Immature natural killer cell (primary cell): ENCODE data around the gene CRIP1. TPM values are rescaled to one million over a fixed set of nuclear protein-coding genes. Genes with fewer than 3 reads are reported as not detected.
A peak's percentile ranks its signal among the peaks of the same experiment; 100 is the strongest.

Experiments used
- DNase-seq, 3 donors: peaks; one replicate each; pipeline ENCODE4 v3.0.0; 2022; ENCODE audit warnings: mixed read lengths in 1 of 3
- H3K27ac Mint-ChIP-seq, 6 donors: one replicate each; pipeline ENCODE4 v1.8.0; 2020; ENCODE audit warnings: mixed read lengths in 6 of 6, mild to moderate bottlenecking in 5 of 6, inconsistent platforms in 4 of 6, moderate library complexity in 3 of 6
- H3K27me3 Mint-ChIP-seq, 3 donors: one replicate each; pipeline ENCODE4 v1.8.0; 2020 to 2021; ENCODE audit warnings: low read depth in 3 of 3, mild to moderate bottlenecking in 3 of 3, mixed read lengths in 3 of 3, moderate library complexity in 3 of 3, inconsistent platforms in 1 of 3
- H3K36me3 Mint-ChIP-seq, 3 donors: one replicate each; pipeline ENCODE4 v1.8.0; 2020; ENCODE audit warnings: mixed read lengths in 3 of 3, inconsistent platforms in 2 of 3, mild to moderate bottlenecking in 2 of 3
- H3K4me1 Mint-ChIP-seq, 2 donors: one replicate each; pipeline ENCODE4 v1.8.0; 2020; ENCODE audit warnings: inconsistent platforms in 2 of 2, mild to moderate bottlenecking in 2 of 2, mixed read lengths in 2 of 2, moderate library complexity in 1 of 2
- H3K4me3 Mint-ChIP-seq, 5 donors: one replicate each; pipeline ENCODE4 v1.8.0; 2020; ENCODE audit warnings: mild to moderate bottlenecking in 5 of 5, mixed read lengths in 5 of 5, inconsistent platforms in 3 of 5, moderate library complexity in 3 of 5
- H3K9me3 Mint-ChIP-seq, 6 donors: one replicate each; pipeline ENCODE4 v1.8.0; 2020; ENCODE audit warnings: mild to moderate bottlenecking in 6 of 6, mixed read lengths in 6 of 6, inconsistent platforms in 4 of 6, moderate library complexity in 3 of 6
- polyA plus RNA-seq, 3 donors: library from polyadenylated mRNA; unstranded; fragments of 300-500 nt; fragmentation: Illumina TruSeq; gene quantifications; one replicate each; pipeline ENCODE4 v1.2.3, GENCODE V29; 2021

Gene CRIP1
- 1,000 to 10,000 TPM in 1 of 3 donors, 100 to 1,000 TPM in 2; 921 to 1,915 (median 940) TPM for polyA plus RNA-seq

- Mint-ChIP-seq H3K27ac (peak within 1 kb of the TSS; percentile 85 to 96 (median 94)), H3K9me3 (no peaks in the 10 kb centered on the region), H3K4me1 (peaks cover 38 to 58% of the 10 kb centered on the region in 2 donors), H3K36me3 (no peaks in the 10 kb centered on the region), H3K4me3 (peak within 1 kb of the TSS; percentile 87 to 91 (median 87)), H3K27me3 (peaks cover 30 to 54% (median 49%) of the 10 kb centered on the region in 3 donors)
- peak in 2 of 3 donors; percentile 34 to 43 for DNase-seq
Measured at GRCh38 chr14:105486163-105486973, at the start of gene CRIP1. CRIP1 (plus strand) TSS chr14:105486886; CDS start chr14:105487260, 374 bp downstream.

- Mint-ChIP-seq H3K27ac (peak overlapping the region in 1 of 6 donors; percentile 7), H3K9me3 (no peaks in the 10 kb centered on the region), H3K36me3 (peaks cover 0 to 4% (median 4%) of the 10 kb centered on the region in 3 donors), H3K4me1 (peaks cover 6 to 21% of the 10 kb centered on the region in 2 donors), H3K4me3 (no peak overlapping the region), H3K27me3 (peaks cover 0 to 2% (median 0%) of the 10 kb centered on the region in 3 donors)
- no peak for DNase-seq
Measured at GRCh38 chr14:105436891-105437722, 49.6 kb upstream of the CRIP1 start.

DNA sequence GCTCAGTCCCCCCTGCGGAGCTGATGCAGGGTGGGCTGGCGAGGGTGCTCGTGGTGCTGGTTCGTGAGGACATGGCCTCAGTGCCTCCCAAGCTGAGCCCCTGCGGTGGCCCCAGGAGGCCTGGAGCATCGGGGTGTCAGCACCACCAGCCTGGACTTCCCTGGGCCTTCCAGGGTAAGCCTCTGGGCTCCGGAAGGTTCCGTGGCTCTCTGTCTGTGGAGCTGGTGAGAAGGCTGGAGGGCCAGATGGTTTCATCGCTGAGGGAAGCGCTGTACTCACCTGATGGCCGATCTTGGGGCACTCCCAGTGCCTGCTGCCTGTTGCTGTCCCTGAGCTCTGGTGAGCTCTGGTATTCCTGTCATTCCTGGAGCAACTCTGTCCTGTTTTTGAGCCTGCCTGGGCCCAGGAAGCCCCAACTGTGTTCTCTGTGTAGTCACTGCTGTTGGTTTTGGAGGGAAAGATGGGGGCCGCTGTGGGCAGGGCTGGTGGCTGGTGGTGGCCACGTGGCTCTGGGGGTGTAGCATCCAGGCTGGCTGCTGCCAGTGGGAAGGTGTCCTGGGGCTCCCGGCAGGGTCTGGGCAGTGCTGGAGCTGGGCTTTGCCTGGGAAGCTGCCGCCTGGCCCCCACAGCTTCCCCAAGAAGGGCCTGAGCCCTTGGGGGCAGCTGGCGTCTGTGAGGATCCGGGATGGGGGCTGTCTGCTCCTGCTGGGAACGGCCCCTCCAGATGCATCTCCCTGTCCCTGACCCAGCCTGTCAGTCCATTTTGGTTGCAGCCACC, 48.8 kb upstream of the CRIP1 start:
- Mint-ChIP-seq H3K27ac (no peak overlapping the region), H3K9me3 (no peaks in the 10 kb centered on the region), H3K36me3 (peaks cover 0 to 4% (median 4%) of the 10 kb centered on the region in 3 donors), H3K4me1 (peaks cover 6 to 22% of the 10 kb centered on the region in 2 donors), H3K27me3 (peaks cover 0 to 2% (median 0%) of the 10 kb centered on the region in 3 donors), H3K4me3 (no peak overlapping the region)
- no peak for DNase-seq

DNA sequence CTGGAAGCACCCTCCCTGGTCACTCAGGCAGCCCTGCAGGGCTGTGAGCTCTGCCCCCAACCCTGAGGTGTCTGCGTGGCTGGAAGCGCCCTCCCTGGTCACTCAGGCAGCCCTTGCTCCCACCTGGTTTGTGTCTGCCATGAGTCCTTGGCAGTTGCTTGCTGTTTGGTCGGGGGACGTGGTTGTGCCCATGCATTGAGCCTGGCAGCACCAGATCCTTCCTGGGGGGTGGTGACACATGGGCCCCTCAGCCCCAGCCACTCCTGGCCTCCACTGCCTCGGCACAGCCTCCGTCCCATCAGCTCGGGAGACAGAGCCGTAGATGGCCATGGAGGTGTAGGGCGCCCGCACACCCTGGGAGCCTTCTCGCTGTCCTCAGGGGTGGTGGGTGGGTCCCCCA, 47.5 kb upstream of the CRIP1 start:
- Mint-ChIP-seq H3K36me3 (peaks cover 0 to 4% (median 4%) of the 10 kb centered on the region in 3 donors), H3K27me3 (peaks cover 0 to 2% (median 0%) of the 10 kb centered on the region in 3 donors), H3K27ac (no peak overlapping the region), H3K9me3 (no peaks in the 10 kb centered on the region), H3K4me1 (peaks cover 6 to 22% of the 10 kb centered on the region in 2 donors), H3K4me3 (no peak overlapping the region)
- no peak for DNase-seq

GRCh38 chr14:105439710-105440553, 46.8 kb upstream of the CRIP1 start:
- H3K4me3 Mint-ChIP-seq: no peak overlapping the region
- no peak for DNase-seq
- H3K4me1 Mint-ChIP-seq: peaks cover 3 to 19% of the 10 kb centered on the region in 2 donors

GRCh38 chr14:105440554-105440900, 46.2 kb upstream of the CRIP1 start:
- no peak overlapping the region for H3K4me3 Mint-ChIP-seq
- H3K36me3 Mint-ChIP-seq: peaks cover 0 to 4% (median 4%) of the 10 kb centered on the region in 3 donors
- peaks cover under 1 to 13% of the 10 kb centered on the region in 2 donors for H3K4me1 Mint-ChIP-seq
- no peak for DNase-seq
- no peaks in the 10 kb centered on the region for H3K9me3 Mint-ChIP-seq
- no peaks in the 10 kb centered on the region for H3K27me3 Mint-ChIP-seq
- peak overlapping the region in 1 of 6 donors; percentile 61 for H3K27ac Mint-ChIP-seq

More at GRCh38 chr14:105439710-105440553, 46.8 kb upstream of the CRIP1 start:
- Mint-ChIP-seq H3K27me3 (peaks cover 0 to under 1% (median 0%) of the 10 kb centered on the region in 3 donors), H3K9me3 (no peaks in the 10 kb centered on the region), H3K36me3 (peaks cover 0 to 4% (median 4%) of the 10 kb centered on the region in 3 donors), H3K27ac (no peak overlapping the region)

DNA sequence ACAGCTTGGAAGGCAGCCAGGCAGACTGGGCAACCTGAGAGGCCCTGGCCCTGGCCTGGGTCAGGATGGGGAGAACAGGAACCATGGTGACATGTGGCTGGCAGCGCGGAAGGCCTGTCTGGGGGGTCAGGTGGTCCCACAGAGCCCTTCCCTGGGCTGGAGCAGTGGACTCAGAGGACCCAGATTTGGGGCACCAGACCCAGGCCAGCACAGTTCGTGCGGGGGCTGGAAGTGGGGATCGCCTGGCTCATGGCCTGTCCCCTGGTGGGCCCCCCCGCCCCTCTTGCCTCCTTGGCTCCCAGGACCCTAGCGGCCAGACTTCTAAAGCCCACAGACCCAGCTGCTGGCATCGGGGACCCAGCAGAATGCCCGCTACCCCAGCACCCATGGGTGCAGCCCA, 45.7 kb upstream of the CRIP1 start:
- Mint-ChIP-seq H3K4me1 (peaks cover 0 to 10% of the 10 kb centered on the region in 2 donors), H3K27ac (no peak overlapping the region), H3K9me3 (no peaks in the 10 kb centered on the region), H3K36me3 (peaks cover 0 to 4% (median 4%) of the 10 kb centered on the region in 3 donors), H3K27me3 (no peaks in the 10 kb centered on the region), H3K4me3 (no peak overlapping the region)
- DNase-seq: no peak

GRCh38 chr14:105442125-105442524, 44.6 kb upstream of the CRIP1 start:
- H3K27ac Mint-ChIP-seq: no peak overlapping the region
- DNase-seq: no peak
- H3K36me3 Mint-ChIP-seq: peaks cover 0 to 4% (median 4%) of the 10 kb centered on the region in 3 donors
- no peaks in the 10 kb centered on the region for H3K9me3 Mint-ChIP-seq
- peaks cover 0 to 4% of the 10 kb centered on the region in 2 donors for H3K4me1 Mint-ChIP-seq
- H3K4me3 Mint-ChIP-seq: no peak overlapping the region
- peaks cover 0 to 2% (median 0%) of the 10 kb centered on the region in 3 donors for H3K27me3 Mint-ChIP-seq

GRCh38 chr14:105442834-105443233, 43.9 kb upstream of the CRIP1 start:
- Mint-ChIP-seq H3K4me3 (no peak overlapping the region), H3K4me1 (peaks cover 0 to 4% of the 10 kb centered on the region in 2 donors), H3K27me3 (peaks cover 0 to 2% (median 0%) of the 10 kb centered on the region in 3 donors), H3K36me3 (peaks cover 0 to 4% (median 4%) of the 10 kb centered on the region in 3 donors), H3K9me3 (no peaks in the 10 kb centered on the region), H3K27ac (no peak overlapping the region)
- DNase-seq: no peak

DNA sequence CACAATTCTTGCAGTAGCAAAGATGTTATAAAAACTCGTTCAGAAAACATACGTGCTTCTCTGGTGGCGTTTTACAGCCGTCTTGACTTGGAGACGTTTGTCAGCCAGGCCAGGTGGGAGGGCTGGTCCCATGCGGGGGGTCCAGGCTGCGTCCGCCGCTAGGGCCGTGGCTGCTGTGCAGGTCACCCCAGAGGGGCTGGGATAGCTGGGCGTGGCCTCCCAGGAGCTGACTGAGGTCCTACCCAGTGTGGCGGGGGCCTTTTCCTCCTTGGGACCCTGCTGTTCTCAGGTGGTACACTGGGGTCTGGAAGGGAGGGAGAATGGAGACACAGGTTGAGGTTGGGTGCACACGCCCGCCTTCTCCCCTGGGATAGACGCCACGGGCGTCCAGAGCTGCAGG, 41.8 kb upstream of the CRIP1 start:
- Mint-ChIP-seq H3K27ac (no peak overlapping the region), H3K4me3 (no peak overlapping the region), H3K27me3 (peaks cover 0 to 2% (median 0%) of the 10 kb centered on the region in 3 donors), H3K4me1 (peaks cover 0 to 4% of the 10 kb centered on the region in 2 donors), H3K36me3 (peaks cover 0 to 4% (median 4%) of the 10 kb centered on the region in 3 donors), H3K9me3 (no peaks in the 10 kb centered on the region)
- no peak for DNase-seq

DNA sequence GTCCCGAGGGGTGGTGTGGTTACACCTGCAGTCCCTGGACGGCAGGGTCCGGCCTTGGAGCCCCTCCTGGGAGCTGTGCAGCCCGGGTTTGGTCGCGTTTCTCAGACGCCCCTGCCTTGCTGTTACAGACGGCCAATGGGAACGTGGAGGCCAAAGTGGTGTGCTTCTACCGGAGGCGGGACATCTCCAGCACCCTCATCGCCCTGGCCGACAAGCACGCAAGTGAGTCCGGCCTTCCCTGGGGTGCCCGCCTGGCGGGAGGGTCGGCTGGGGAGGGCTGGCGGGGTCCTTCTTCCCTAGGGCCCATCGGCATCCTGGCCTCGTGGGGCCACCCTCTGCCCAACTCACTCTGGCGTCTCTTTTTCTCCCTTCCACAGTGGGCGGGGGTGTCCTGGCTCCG, 41.4 kb upstream of the CRIP1 start:
- no peak overlapping the region for H3K27ac Mint-ChIP-seq
- H3K4me3 Mint-ChIP-seq: no peak overlapping the region
- H3K4me1 Mint-ChIP-seq: peaks cover 0 to 4% of the 10 kb centered on the region in 2 donors
- H3K9me3 Mint-ChIP-seq: no peaks in the 10 kb centered on the region
- H3K27me3 Mint-ChIP-seq: peaks cover 0 to 2% (median 0%) of the 10 kb centered on the region in 3 donors
- no peak for DNase-seq
- peaks cover 0 to 4% (median 4%) of the 10 kb centered on the region in 3 donors for H3K36me3 Mint-ChIP-seq
